HFFc6 (cell line): ENCODE results near the gene PEX10. TPM values are rescaled to one million over a fixed set of nuclear protein-coding genes. Genes with fewer than 3 reads are reported as not detected.

Source experiments
- DNase-seq: peaks from one replicate; pipeline ENCODE4 v3.0.0-alpha.2; 2018
- H3K27ac Mint-ChIP-seq: 2 replicates; pipeline ENCODE4 v1.8.0; 2020; ENCODE audit warnings: mild to moderate bottlenecking, mixed read lengths
- H3K27me3 Mint-ChIP-seq: 2 replicates; pipeline ENCODE4 v1.8.0; 2021; ENCODE audit warnings: mild to moderate bottlenecking, moderate library complexity, mixed read lengths; ENCODE audit not compliant: insufficient read depth
- H3K36me3 Mint-ChIP-seq: 2 replicates; pipeline ENCODE4 v1.8.0; 2021; ENCODE audit warnings: low read depth, mixed read lengths
- H3K4me1 Mint-ChIP-seq: 2 replicates; pipeline ENCODE4 v1.8.0; 2020; ENCODE audit warnings: low read depth, mixed read lengths
- H3K4me3 Mint-ChIP-seq: 2 replicates; pipeline ENCODE4 v1.8.0; 2020; ENCODE audit warnings: mild to moderate bottlenecking, moderate library complexity, mixed read lengths
- H3K9me3 Mint-ChIP-seq: 2 replicates; pipeline ENCODE4 v1.8.0; 2020; ENCODE audit warnings: mild to moderate bottlenecking, mixed read lengths
- total RNA-seq, 6 experiments: library from RNA; stranded (reverse); fragmentation: NEBNext Ultra II Directional; extraction: Animal tissue kit (Norgen Biotek cat#: 25700); gene quantifications; 2 replicates in 1 of 6; 3 replicates in 5 of 6; pipeline ENCODE4 v1.2.3, GENCODE V29; 2021
- TF ChIP-seq, protein P1 (sequence below): fragments of 200-600 bp; sonication (generic); IDR thresholded peaks from 2 replicates; pipeline ENCODE4 v1.5.0; 2021; ENCODE audit warnings: antibody characterized with exemption, mild to moderate bottlenecking

PEX10 gene
- total RNA-seq, 6 experiments from 2014 or later, result 25.4 to 29.8 (median 26.4) TPM

DNA sequence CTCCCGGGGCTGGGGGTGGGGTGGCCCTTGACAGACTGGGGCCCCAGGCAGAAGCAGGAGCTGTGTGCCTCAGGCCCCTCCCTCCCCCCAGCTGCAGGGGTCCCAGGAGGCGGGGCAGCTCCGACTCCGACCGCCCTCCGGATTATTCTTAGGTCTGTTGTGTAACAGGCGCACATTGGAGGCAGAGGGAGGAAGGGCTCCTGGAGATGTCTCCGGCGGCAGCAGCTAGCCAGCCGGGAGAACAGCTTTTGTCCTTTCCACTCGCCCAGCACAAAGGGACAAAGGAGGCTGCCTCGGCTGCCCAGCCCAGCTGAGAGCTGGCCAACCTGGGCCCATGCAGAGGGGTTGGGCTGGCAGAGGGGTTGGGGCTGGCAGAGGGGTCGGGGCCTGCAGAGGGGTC lies 34.0 kb upstream of the PEX10 start:
- H3K36me3 Mint-ChIP-seq, result no peaks in the 10 kb centered on the region
- TF ChIP-seq, protein P1, sequence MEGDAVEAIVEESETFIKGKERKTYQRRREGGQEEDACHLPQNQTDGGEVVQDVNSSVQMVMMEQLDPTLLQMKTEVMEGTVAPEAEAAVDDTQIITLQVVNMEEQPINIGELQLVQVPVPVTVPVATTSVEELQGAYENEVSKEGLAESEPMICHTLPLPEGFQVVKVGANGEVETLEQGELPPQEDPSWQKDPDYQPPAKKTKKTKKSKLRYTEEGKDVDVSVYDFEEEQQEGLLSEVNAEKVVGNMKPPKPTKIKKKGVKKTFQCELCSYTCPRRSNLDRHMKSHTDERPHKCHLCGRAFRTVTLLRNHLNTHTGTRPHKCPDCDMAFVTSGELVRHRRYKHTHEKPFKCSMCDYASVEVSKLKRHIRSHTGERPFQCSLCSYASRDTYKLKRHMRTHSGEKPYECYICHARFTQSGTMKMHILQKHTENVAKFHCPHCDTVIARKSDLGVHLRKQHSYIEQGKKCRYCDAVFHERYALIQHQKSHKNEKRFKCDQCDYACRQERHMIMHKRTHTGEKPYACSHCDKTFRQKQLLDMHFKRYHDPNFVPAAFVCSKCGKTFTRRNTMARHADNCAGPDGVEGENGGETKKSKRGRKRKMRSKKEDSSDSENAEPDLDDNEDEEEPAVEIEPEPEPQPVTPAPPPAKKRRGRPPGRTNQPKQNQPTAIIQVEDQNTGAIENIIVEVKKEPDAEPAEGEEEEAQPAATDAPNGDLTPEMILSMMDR, result no peak
- no peak overlapping the region for H3K27ac Mint-ChIP-seq
- no peak for DNase-seq
- H3K4me3 Mint-ChIP-seq, result no peak overlapping the region
- peaks cover 17% of the 10 kb centered on the region for H3K27me3 Mint-ChIP-seq
- no peaks in the 10 kb centered on the region; the same call in 1 of the 2 replicates for H3K4me1 Mint-ChIP-seq
- H3K9me3 Mint-ChIP-seq, result no peaks in the 10 kb centered on the region

DNA sequence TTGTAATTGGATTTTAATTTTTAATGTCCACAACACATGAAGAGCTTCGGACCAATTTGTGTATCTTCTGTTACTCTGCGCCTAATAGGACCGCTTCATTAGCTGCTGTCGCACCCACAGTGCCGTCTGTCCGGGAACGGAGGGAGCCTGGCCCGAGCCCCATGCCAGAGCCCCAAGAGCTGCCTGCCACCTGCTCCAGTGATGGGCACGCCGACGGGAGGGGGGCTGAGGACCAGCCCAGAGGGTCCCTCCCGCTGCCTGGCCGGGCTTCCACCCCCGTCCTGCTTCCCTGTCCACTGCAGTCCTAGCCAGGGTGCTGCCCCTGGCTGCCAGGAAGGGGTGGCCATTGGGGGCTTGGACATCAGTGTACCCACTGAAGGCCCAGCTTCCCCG lies 33.5 kb upstream of the PEX10 start:
- peaks cover 18% of the 10 kb centered on the region for H3K27me3 Mint-ChIP-seq
- TF ChIP-seq, protein P1, result no peak
- DNase-seq, result no peak
- no peaks in the 10 kb centered on the region for H3K36me3 Mint-ChIP-seq
- H3K4me1 Mint-ChIP-seq, result no peaks in the 10 kb centered on the region; the same call in 1 of the 2 replicates
- no peak overlapping the region for H3K27ac Mint-ChIP-seq
- no peak overlapping the region for H3K4me3 Mint-ChIP-seq
- peaks cover under 1% of the 10 kb centered on the region; the same call in 1 of the 2 replicates for H3K9me3 Mint-ChIP-seq

DNA sequence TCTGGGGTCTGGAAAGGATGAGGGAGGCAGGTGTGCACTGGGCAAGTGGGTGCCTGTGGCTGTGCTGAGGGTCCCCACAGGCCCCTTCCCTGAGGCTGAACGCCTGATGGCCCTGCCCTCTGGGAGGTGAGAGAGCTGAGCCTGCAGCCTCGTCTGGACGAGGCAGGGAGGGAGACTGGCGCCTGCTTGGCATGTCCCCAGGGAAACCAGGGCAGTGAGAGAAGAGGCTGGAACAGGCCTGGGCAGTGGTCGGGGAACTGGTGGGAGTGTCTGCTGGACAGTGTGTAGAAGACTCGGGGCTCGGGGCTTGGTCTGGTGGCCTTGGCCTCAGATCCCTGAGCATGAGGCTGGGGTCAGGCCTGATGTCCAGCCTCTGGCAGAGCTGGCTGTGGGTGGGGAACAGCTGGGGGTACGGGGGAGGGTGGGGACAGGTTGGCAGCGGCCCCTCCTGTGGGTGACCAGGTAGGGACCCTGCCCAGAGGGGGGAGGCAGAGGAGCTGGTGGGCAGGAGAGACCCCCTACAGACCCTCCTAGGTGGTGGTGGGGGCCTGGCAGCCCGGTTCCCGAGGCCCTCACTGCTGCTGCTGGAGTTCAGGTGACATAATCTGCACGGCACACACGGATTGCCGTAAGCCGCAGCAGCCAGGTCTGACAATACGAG lies 32.9 kb upstream of the PEX10 start:
- no peak for DNase-seq
- Mint-ChIP-seq H3K9me3 (peaks cover 5% of the 10 kb centered on the region; the same call in 1 of the 2 replicates), H3K27ac (no peak overlapping the region), H3K4me3 (no peak overlapping the region), H3K27me3 (peaks cover 18% of the 10 kb centered on the region), H3K4me1 (no peaks in the 10 kb centered on the region; the same call in 1 of the 2 replicates), H3K36me3 (no peaks in the 10 kb centered on the region)
- TF ChIP-seq, protein P1, result no peak

DNA sequence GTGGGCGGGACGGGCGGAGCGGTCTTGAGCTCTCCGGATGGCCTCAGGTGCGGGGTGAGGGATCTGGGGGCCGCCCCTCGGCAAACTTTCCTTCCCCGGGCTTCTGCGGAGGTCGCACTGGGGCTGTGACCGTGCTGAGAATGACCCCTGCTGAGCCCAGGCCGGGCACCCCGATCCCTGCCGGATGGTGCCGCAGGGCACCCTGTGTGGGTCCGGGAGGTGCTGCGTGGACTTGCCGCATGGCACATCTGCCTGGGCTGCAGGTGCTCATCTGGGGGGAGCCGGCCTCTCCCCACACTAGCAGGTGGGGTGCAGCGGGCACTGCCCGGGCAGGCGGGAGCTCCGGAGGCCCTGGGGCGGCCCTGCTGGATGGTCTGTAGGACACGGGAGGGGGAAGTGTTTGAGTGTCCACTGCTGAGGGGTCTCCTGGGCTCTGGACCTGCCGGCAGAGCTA lies 31.8 kb upstream of the PEX10 start:
- Mint-ChIP-seq H3K4me1 (no peaks in the 10 kb centered on the region), H3K27me3 (peaks cover 18% of the 10 kb centered on the region), H3K36me3 (no peaks in the 10 kb centered on the region), H3K9me3 (peaks cover 5% of the 10 kb centered on the region; the same call in 1 of the 2 replicates), H3K4me3 (no peak overlapping the region), H3K27ac (no peak overlapping the region)
- DNase-seq, result no peak
- TF ChIP-seq, protein P1, result no peak

DNA sequence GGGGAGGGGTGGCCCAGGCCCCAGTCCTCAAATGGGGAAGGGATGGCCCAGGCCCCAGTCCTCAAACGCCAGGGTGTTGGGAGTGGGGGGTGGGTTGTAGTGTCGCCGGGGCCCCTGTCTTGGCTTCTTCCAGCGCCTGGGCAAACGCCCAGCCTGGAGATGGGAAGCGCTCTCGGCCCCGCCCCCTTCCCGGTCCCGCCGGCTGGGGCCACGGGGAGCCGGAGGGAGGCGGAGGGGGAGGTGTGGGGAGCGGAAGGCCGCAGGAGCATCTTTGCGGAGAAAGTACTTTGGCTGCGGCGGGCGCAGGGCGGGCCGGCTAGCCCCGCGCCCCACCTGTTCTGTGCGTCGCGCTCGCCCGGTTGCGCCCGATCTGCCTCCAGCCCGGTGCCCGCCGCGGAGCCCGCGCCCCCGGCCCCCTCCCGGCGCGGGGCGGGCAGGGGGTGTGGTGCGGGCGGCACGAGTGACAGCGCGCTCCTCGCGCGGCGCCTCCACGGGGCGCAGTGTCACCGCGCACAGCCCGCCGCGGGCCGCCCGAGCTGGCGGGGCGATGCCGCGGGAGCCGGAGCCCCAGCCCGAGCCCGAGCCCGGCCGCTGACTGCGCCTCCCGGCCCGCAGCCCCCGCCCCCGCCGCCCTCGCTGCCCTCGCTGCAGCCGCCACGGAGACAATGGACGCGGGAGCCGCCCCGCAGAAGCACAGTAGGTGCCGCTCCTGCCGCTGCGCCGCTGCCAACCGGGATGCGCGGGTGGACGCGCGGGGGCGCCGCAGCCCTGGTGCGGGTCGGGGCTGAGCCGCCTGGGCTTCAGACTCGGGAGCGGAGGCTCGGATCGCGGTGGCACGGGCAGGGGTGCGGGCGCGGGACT lies 31.1 kb upstream of the PEX10 start:
- no peaks in the 10 kb centered on the region for H3K36me3 Mint-ChIP-seq
- TF ChIP-seq, protein P1, result peak; percentile 44
- H3K4me3 Mint-ChIP-seq, result no peak overlapping the region
- no peak for DNase-seq
- peaks cover 18% of the 10 kb centered on the region for H3K27me3 Mint-ChIP-seq
- no peak overlapping the region for H3K27ac Mint-ChIP-seq
- H3K9me3 Mint-ChIP-seq, result peaks cover 5% of the 10 kb centered on the region; the same call in 1 of the 2 replicates
- H3K4me1 Mint-ChIP-seq, result no peaks in the 10 kb centered on the region
